Nephron progenitor cell (in vitro differentiated cells): ENCODE results near the gene COPA.
"Not testable (repeated sequence)": the region's sequence is repeated elsewhere in the genome, so short reads cannot be mapped to it uniquely, and the experiment has no call there.

Source experiments
- DNase-seq: peaks from one replicate; pipeline ENCODE4 v3.0.0; 2021
- H3K27ac Mint-ChIP-seq: 2 replicates; pipeline ENCODE4 v1.8.0; 2021; ENCODE audit warnings: mild to moderate bottlenecking, moderate library complexity, mixed read lengths
- H3K27me3 Mint-ChIP-seq: 2 replicates; pipeline ENCODE4 v1.8.0; 2021; ENCODE audit warnings: mild to moderate bottlenecking, low read depth, mixed read lengths; ENCODE audit not compliant: poor library complexity
- H3K36me3 Mint-ChIP-seq: 2 replicates; pipeline ENCODE4 v1.8.0; 2021; ENCODE audit warnings: low read depth, mixed read lengths
- H3K4me1 Mint-ChIP-seq: 2 replicates; pipeline ENCODE4 v1.8.0; 2021; ENCODE audit warnings: mixed read lengths
- H3K4me3 Mint-ChIP-seq: 2 replicates; pipeline ENCODE4 v1.8.0; 2021; ENCODE audit warnings: mild to moderate bottlenecking, moderate library complexity, mixed read lengths
- H3K9me3 Mint-ChIP-seq: 2 replicates; pipeline ENCODE4 v1.8.0; 2021; ENCODE audit warnings: mild to moderate bottlenecking, moderate library complexity, mixed read lengths
- CTCF ChIP-seq: fragments of 200-600 bp; sonication (generic); IDR thresholded peaks from 2 replicates; pipeline ENCODE4 v1.5.0; 2021; ENCODE audit warnings: antibody characterized with exemption

The COPA gene

GRCh38 chr1:160293020-160293968, 49.8 kb downstream of the COPA start:
- no peaks in the 10 kb centered on the region for H3K27me3 Mint-ChIP-seq
- TF ChIP-seq CTCF: no peak
- H3K36me3 Mint-ChIP-seq: peaks cover 82% of the 10 kb centered on the region
- no peaks in the 10 kb centered on the region for H3K9me3 Mint-ChIP-seq
- peaks cover 7% of the 10 kb centered on the region for H3K4me1 Mint-ChIP-seq
- H3K27ac Mint-ChIP-seq: no peak overlapping the region
- H3K4me3 Mint-ChIP-seq: no peak overlapping the region
- no peak for DNase-seq

GRCh38 chr1:160291248-160292220, 51.5 kb downstream of the COPA start:
- Mint-ChIP-seq H3K36me3 (peaks cover 72% of the 10 kb centered on the region), H3K27me3 (no peaks in the 10 kb centered on the region), H3K9me3 (no peaks in the 10 kb centered on the region), H3K27ac (peak overlapping the region; percentile 66), H3K4me3 (no peak overlapping the region), H3K4me1 (peaks cover 7% of the 10 kb centered on the region)
- peak; percentile 61 for DNase-seq
- TF ChIP-seq CTCF: peak; percentile 79

- H3K4me1 Mint-ChIP-seq: peaks cover 33% of the 10 kb centered on the region
- H3K27ac Mint-ChIP-seq, H3K27me3 Mint-ChIP-seq, DNase-seq, H3K4me3 Mint-ChIP-seq, H3K9me3 Mint-ChIP-seq: not testable (repeated sequence)
- H3K36me3 Mint-ChIP-seq: peaks cover 45% of the 10 kb centered on the region
Measured at GRCh38 chr1:160287769-160288168, 55.3 kb downstream of the COPA start.

- H3K4me3 Mint-ChIP-seq: peak overlapping the region; percentile 93
- H3K27ac Mint-ChIP-seq: no peak overlapping the region
- no peaks in the 10 kb centered on the region for H3K9me3 Mint-ChIP-seq
- TF ChIP-seq CTCF: no peak
- H3K36me3 Mint-ChIP-seq: peaks cover 37% of the 10 kb centered on the region
- DNase-seq: no peak
- peaks cover 3% of the 10 kb centered on the region for H3K27me3 Mint-ChIP-seq
- peaks cover 26% of the 10 kb centered on the region for H3K4me1 Mint-ChIP-seq
Measured at GRCh38 chr1:160285506-160285905, 57.5 kb downstream of the COPA start.

GRCh38 chr1:160284782-160285344, 58.2 kb downstream of the COPA start, which contains the start of gene PEX19:
TSS of gene PEX19 (minus strand) at chr1:160285133. CDS start at chr1:160285124, 9 bp downstream.
- Mint-ChIP-seq H3K36me3 (peaks cover 36% of the 10 kb centered on the region), H3K4me3 (peak within 1 kb of the TSS; percentile 93), H3K27ac (peak within 1 kb of the TSS; percentile 81), H3K27me3 (peaks cover 3% of the 10 kb centered on the region), H3K9me3 (no peaks in the 10 kb centered on the region), H3K4me1 (peaks cover 26% of the 10 kb centered on the region)
- DNase-seq: peak; percentile 95
- TF ChIP-seq CTCF: no peak
